ENCODE measurements around the gene ANAPC13.

The ANAPC13 gene

GRCh38 chr3:134449951-134450350 lies 35.8 kb downstream of the ANAPC13 start:
- DNase-seq (ENCODE audit: low spot score), result no peak

GRCh38 chr3:134449277-134449676 lies 36.5 kb downstream of the ANAPC13 start:
- DNase-seq (ENCODE audit: low spot score), result no peak

GRCh38 chr3:134448664-134449063 lies 37.1 kb downstream of the ANAPC13 start:
- no peak for DNase-seq (ENCODE audit: low spot score)

- no peak for DNase-seq (ENCODE audit: low spot score)
These were observed 38.4 kb downstream of the ANAPC13 start for GRCh38 chr3:134447351-134447750.

GRCh38 chr3:134446800-134447199 lies 39.0 kb downstream of the ANAPC13 start:
- DNase-seq (ENCODE audit: low spot score), result no peak

GRCh38 chr3:134445636-134446035 lies 40.1 kb downstream of the ANAPC13 start:
- no peak for DNase-seq (ENCODE audit: low spot score)

- DNase-seq (ENCODE audit: low spot score), result no peak
These were observed 40.7 kb downstream of the ANAPC13 start for GRCh38 chr3:134445095-134445494.

- DNase-seq (ENCODE audit: low spot score), result no peak
These were observed 44.0 kb downstream of the ANAPC13 start for GRCh38 chr3:134441821-134442220.

GRCh38 chr3:134441321-134441720 lies 44.5 kb downstream of the ANAPC13 start:
- no peak for DNase-seq (ENCODE audit: low spot score)

GRCh38 chr3:134437211-134437752 lies 48.5 kb downstream of the ANAPC13 start:
- no peak for DNase-seq (ENCODE audit: low spot score)

GRCh38 chr3:134432236-134432635 lies 53.5 kb downstream of the ANAPC13 start:
- DNase-seq (ENCODE audit: low spot score), result no peak

GRCh38 chr3:134430950-134431445 lies 54.8 kb downstream of the ANAPC13 start:
- DNase-seq (ENCODE audit: low spot score), result no peak

- no peak for DNase-seq (ENCODE audit: low spot score)
These were observed 55.6 kb downstream of the ANAPC13 start for GRCh38 chr3:134430174-134430573.

- no peak for DNase-seq (ENCODE audit: low spot score)
These were observed 57.4 kb downstream of the ANAPC13 start for GRCh38 chr3:134428401-134428800.
